Tibial nerve (tissue), 4 donors: Measurements from ENCODE around the gene TMEM272. TPM values are rescaled to one million over a fixed set of nuclear protein-coding genes. Genes with fewer than 3 reads are reported as not detected.

ENCODE experiments used
- DNase-seq, 2 donors: peaks; one replicate each; pipeline ENCODE4 v3.0.0-alpha.2; 2019; ENCODE audit warnings: low spot score in 2 of 2
- H3K27ac ChIP-seq, 4 donors: fragments of 200-600 bp; sonication (generic) in 3 of 4; one replicate each; pipeline ENCODE4 v1.5.1; 2017 to 2019; ENCODE audit warnings: mild to moderate bottlenecking in 1 of 4
- H3K27me3 ChIP-seq, 2 donors: fragments of 200-600 bp; sonication (generic) in 1 of 2; one replicate each; pipeline versions ENCODE4 v1.5.1 to v1.6.0; 2017 to 2019
- H3K36me3 ChIP-seq, 3 donors: fragments of 200-600 bp; sonication (generic); one replicate each; pipeline ENCODE4 v1.5.1; 2018 to 2019
- H3K4me1 ChIP-seq, 4 donors: fragments of 200-600 bp; sonication (generic) in 3 of 4; one replicate each; pipeline ENCODE4 v1.5.1; 2017 to 2019
- H3K4me3 ChIP-seq, 4 donors: fragments of 200-600 bp; sonication (generic) in 3 of 4; one replicate each; pipeline ENCODE4 v1.5.1; 2017 to 2019; ENCODE audit warnings: mild to moderate bottlenecking in 1 of 4, moderate library complexity in 1 of 4
- H3K9me3 ChIP-seq, 4 donors: fragments of 200-600 bp; sonication (generic) in 3 of 4; one replicate each; pipeline ENCODE4 v1.5.1; 2017 to 2019
- CTCF ChIP-seq, 5 experiments: fragments of 200-600 bp in 3 of 5; fragments of 450-650 bp in 2 of 5; sonication (generic) in 3 of 5; IDR thresholded peaks; one replicate each; pipeline ENCODE4 v1.5.1; 2016 to 2019; ENCODE audit warnings: antibody characterized with exemption in 5 of 5, mild to moderate bottlenecking in 3 of 5, moderate library complexity in 2 of 5
- EP300 ChIP-seq, 2 donors: sonication (generic); formaldehyde crosslinking; IDR thresholded peaks; one replicate each; pipeline ENCODE4 v1.6.1; 2017; ENCODE audit warnings: antibody characterized with exemption in 2 of 2, mild to moderate bottlenecking in 1 of 2
- POLR2A ChIP-seq, 2 donors: fragments of 450-650 bp; IDR thresholded peaks; one replicate each; pipeline ENCODE4 v1.6.1; 2017; ENCODE audit warnings: antibody characterized with exemption in 2 of 2, mild to moderate bottlenecking in 2 of 2, moderate library complexity in 2 of 2
- whole genome bisulfite sequencing, 2 donors: methylation state at CpG; one replicate each; pipeline ENCODE4 v1.1.5; 2018; 5-methylcytosine and 5-hydroxymethylcytosine counted together
- total RNA-seq, 4 donors: library from RNA; depleted of rRNA; stranded (reverse); fragments of >200 nt; gene quantifications; one replicate each; pipeline ENCODE4 v1.1.0, GENCODE V29; 2016

Gene TMEM272
- not detected for total RNA-seq

- whole genome bisulfite sequencing, 2 donors = 34 to 35% methylated on average over 20 of the region's 20 CpGs
- no peak for DNase-seq
- Histone ChIP-seq H3K4me3 (peak within 1 kb of the TSS in 1 of 4 donors; percentile 24), H3K27ac (no peak within 1 kb of the TSS), H3K27me3 (no peaks in the 10 kb centered on the region), H3K4me1 (peaks cover 0 to 7% (median 0%) of the 10 kb centered on the region in 4 donors), H3K9me3 (no peaks in the 10 kb centered on the region), H3K36me3 (no peaks in the 10 kb centered on the region)
- TF ChIP-seq POLR2A (IDR thresholded peaks at IDR 0.05) (no peak), CTCF (IDR thresholded peaks at IDR 0.05) (peak; percentile 66 to 92 (median 80))
Observed at GRCh38 chr13:51844862-51845573, at the start of gene TMEM272. Gene TMEM272, minus strand, starts transcription at chr13:51845177. Its CDS starts 6,647 bp downstream, at chr13:51838530.

- no peak overlapping the region for H3K27ac ChIP-seq
- DNase-seq = no peak
- H3K9me3 ChIP-seq = no peaks in the 10 kb centered on the region
- peaks cover 0 to 10% (median 0%) of the 10 kb centered on the region in 4 donors for H3K4me1 ChIP-seq
- 97 to 98% methylated on average over 4 of the region's 4 CpGs for WGBS, 2 donors
- no peak overlapping the region for H3K4me3 ChIP-seq
- TF ChIP-seq EP300 (IDR thresholded peaks at IDR 0.05) (no peak), CTCF (IDR thresholded peaks at IDR 0.05) (no peak), POLR2A (IDR thresholded peaks at IDR 0.05) (no peak)
- no peaks in the 10 kb centered on the region for H3K27me3 ChIP-seq
- H3K36me3 ChIP-seq = no peaks in the 10 kb centered on the region
Observed at GRCh38 chr13:51894239-51894638, 49.3 kb upstream of the TMEM272 start.

GRCh38 chr13:51892657-51893056 is 47.7 kb upstream of the TMEM272 start:
- DNase-seq = no peak
- H3K9me3 ChIP-seq = no peaks in the 10 kb centered on the region
- no peaks in the 10 kb centered on the region for H3K36me3 ChIP-seq
- no peaks in the 10 kb centered on the region for H3K27me3 ChIP-seq
- no peak for TF ChIP-seq CTCF (IDR thresholded peaks at IDR 0.05)
- H3K4me3 ChIP-seq = no peak overlapping the region
- H3K27ac ChIP-seq = no peak overlapping the region
- WGBS, 2 donors = 68 to 73% methylated on average over 3 of the region's 3 CpGs
- peaks cover 0 to 10% (median 0%) of the 10 kb centered on the region in 4 donors for H3K4me1 ChIP-seq

- Histone ChIP-seq H3K4me1 (no peaks in the 10 kb centered on the region), H3K27ac (no peak overlapping the region), H3K9me3 (no peaks in the 10 kb centered on the region), H3K4me3 (no peak overlapping the region), H3K36me3 (no peaks in the 10 kb centered on the region), H3K27me3 (no peaks in the 10 kb centered on the region)
- no peak for TF ChIP-seq EP300 (IDR thresholded peaks at IDR 0.05)
- no peak for TF ChIP-seq CTCF (IDR thresholded peaks at IDR 0.05)
- no peak for TF ChIP-seq POLR2A (IDR thresholded peaks at IDR 0.05)
- DNase-seq = no peak
- 70 to 72% methylated on average over 2 of the region's 2 CpGs for WGBS, 2 donors
Observed at GRCh38 chr13:51887468-51887867, 42.5 kb upstream of the TMEM272 start.

- WGBS, 2 donors = 89 to 92% methylated on average over 2 of the region's 2 CpGs
- H3K9me3 ChIP-seq = peaks cover 0 to 7% (median 0%) of the 10 kb centered on the region in 4 donors
- no peak for DNase-seq
- no peaks in the 10 kb centered on the region for H3K4me1 ChIP-seq
- TF ChIP-seq EP300 (IDR thresholded peaks at IDR 0.05) (no peak), CTCF (IDR thresholded peaks at IDR 0.05) (no peak), POLR2A (IDR thresholded peaks at IDR 0.05) (no peak)
- H3K27ac ChIP-seq = no peak overlapping the region
- no peaks in the 10 kb centered on the region for H3K36me3 ChIP-seq
- H3K4me3 ChIP-seq = no peak overlapping the region
- no peaks in the 10 kb centered on the region for H3K27me3 ChIP-seq
Observed at GRCh38 chr13:51885651-51886050, 40.7 kb upstream of the TMEM272 start.
